ENCODE measurements around the gene BRD7. TPM values are rescaled to one million over a fixed set of nuclear protein-coding genes. Genes with fewer than 3 reads are reported as not detected.
A peak's percentile ranks its signal among the peaks of the same experiment; 100 is the strongest.

The BRD7 gene
- total and polyA plus RNA-seq, 2 of the 13 experiments (the other 11 are each of a cell fraction or from before 2014, with no cell fraction given): 82.3 to 149 TPM

GRCh38 chr16:50381679-50382440 is 13.1 kb upstream of the BRD7 start (continued):
- TF ChIP-seq ZBTB26 (CRISPR knock-in tag; IDR thresholded peaks at IDR 0.05; ENCODE audit: borderline replicate concordance) (no peak), TRIM24 (CRISPR knock-in tag; IDR thresholded peaks at IDR 0.05) (no peak), ZNF766 (CRISPR knock-in tag; IDR thresholded peaks at IDR 0.05; ENCODE audit: borderline replicate concordance) (no peak), EEA1 (CRISPR knock-in tag; IDR thresholded peaks at IDR 0.05; ENCODE audit: borderline replicate concordance) (no peak), TOPORS (CRISPR knock-in tag; IDR thresholded peaks at IDR 0.05) (no peak), FOXA1 (IDR thresholded peaks at IDR 0.05) (no peak), FOXA1 (CRISPR knock-in tag; IDR thresholded peaks at IDR 0.05) (peak; percentile 92), ZNF121 (CRISPR knock-in tag; IDR thresholded peaks at IDR 0.05) (peak; percentile 90), ZMAT5 (CRISPR knock-in tag; IDR thresholded peaks at IDR 0.05; ENCODE audit: borderline replicate concordance, low read depth) (no peak), RBFOX2 (IDR thresholded peaks at IDR 0.05; ENCODE audit: low read depth, low read length) (no peak), BRD4 (CRISPR knock-in tag; IDR thresholded peaks at IDR 0.05) (no peak), TBX2 (CRISPR knock-in tag; IDR thresholded peaks at IDR 0.05; ENCODE audit: borderline replicate concordance) (peak; percentile 50; the same call in 1 of the 2 replicates), ZNF775 (CRISPR knock-in tag; IDR thresholded peaks at IDR 0.05; ENCODE audit: borderline replicate concordance) (no peak), ZNF335 (CRISPR knock-in tag; IDR thresholded peaks at IDR 0.05) (no peak; the same call in 1 of the 2 replicates), FOSL1 (CRISPR knock-in tag; IDR thresholded peaks at IDR 0.05; ENCODE audit: borderline replicate concordance) (no peak), THAP11 (CRISPR knock-in tag; IDR thresholded peaks at IDR 0.05) (no peak), ZNF629 (CRISPR knock-in tag; conservative IDR thresholded peaks at IDR 0.05) (peak; percentile 86), FOXO1 (CRISPR knock-in tag; IDR thresholded peaks at IDR 0.05) (peak; percentile 92), TEAD2 (CRISPR knock-in tag; IDR thresholded peaks at IDR 0.05) (no peak), HNRNPH1 (optimal IDR thresholded peaks at IDR 0.05; ENCODE audit: low read depth, low read length) (no peak), NAIF1 (CRISPR knock-in tag; IDR thresholded peaks at IDR 0.05; ENCODE audit: borderline replicate concordance) (no peak), ZNF337 (CRISPR knock-in tag; IDR thresholded peaks at IDR 0.05; ENCODE audit: borderline replicate concordance, low read depth) (no peak), NR3C1 (CRISPR knock-in tag; IDR thresholded peaks at IDR 0.05) (no peak), RNF219 (CRISPR knock-in tag; IDR thresholded peaks at IDR 0.05) (no peak), ZNF543 (CRISPR knock-in tag; IDR thresholded peaks at IDR 0.05) (no peak)
- TF ChIP-seq, protein P1, sequence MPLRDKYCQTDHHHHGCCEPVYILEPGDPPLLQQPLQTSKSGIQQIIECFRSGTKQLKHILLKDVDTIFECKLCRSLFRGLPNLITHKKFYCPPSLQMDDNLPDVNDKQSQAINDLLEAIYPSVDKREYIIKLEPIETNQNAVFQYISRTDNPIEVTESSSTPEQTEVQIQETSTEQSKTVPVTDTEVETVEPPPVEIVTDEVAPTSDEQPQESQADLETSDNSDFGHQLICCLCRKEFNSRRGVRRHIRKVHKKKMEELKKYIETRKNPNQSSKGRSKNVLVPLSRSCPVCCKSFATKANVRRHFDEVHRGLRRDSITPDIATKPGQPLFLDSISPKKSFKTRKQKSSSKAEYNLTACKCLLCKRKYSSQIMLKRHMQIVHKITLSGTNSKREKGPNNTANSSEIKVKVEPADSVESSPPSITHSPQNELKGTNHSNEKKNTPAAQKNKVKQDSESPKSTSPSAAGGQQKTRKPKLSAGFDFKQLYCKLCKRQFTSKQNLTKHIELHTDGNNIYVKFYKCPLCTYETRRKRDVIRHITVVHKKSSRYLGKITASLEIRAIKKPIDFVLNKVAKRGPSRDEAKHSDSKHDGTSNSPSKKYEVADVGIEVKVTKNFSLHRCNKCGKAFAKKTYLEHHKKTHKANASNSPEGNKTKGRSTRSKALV (CRISPR knock-in tag; IDR thresholded peaks at IDR 0.05): no peak

Measured in HepG2 (cell line).